SK-N-SH treated with all-trans-retinoic acid at 6 μM for 48 hours (cell line): ENCODE measurements around the gene DTNA.

Experiments
- ZFP30 ChIP-seq: fragments of 450-650 bp; formaldehyde crosslinking; IDR thresholded peaks from 2 replicates; pipeline ENCODE4 v1.5.0; 2022; ENCODE audit warnings: mild to moderate bottlenecking, moderate library complexity
- ZNF565 ChIP-seq: fragments of 450-650 bp; formaldehyde crosslinking; conservative IDR thresholded peaks from 2 replicates; pipeline ENCODE4 v1.5.0; 2020; ENCODE audit warnings: low read depth, mild to moderate bottlenecking, moderate library complexity

GRCh38 chr18:34660572-34660971, 49.5 kb upstream of the DTNA start:
- no peak for TF ChIP-seq ZNF565
- TF ChIP-seq ZFP30 (CRISPR knock-in tag): no peak
